HG03521 (cell line): Measurements from ENCODE around the gene DNAJC11.
"Not testable (repeated sequence)": the region's sequence is repeated elsewhere in the genome, so short reads cannot be mapped to it uniquely, and the experiment has no call there.

ENCODE experiments used
- ATAC-seq: cut with Tn5 transposase; IDR thresholded peaks from one replicate; pipeline ENCODE4 v1.9.1; 2021; ENCODE audit warnings: mild to moderate bottlenecking, moderate library complexity; ENCODE audit not compliant: unreplicated experiment

The DNAJC11 gene

DNA sequence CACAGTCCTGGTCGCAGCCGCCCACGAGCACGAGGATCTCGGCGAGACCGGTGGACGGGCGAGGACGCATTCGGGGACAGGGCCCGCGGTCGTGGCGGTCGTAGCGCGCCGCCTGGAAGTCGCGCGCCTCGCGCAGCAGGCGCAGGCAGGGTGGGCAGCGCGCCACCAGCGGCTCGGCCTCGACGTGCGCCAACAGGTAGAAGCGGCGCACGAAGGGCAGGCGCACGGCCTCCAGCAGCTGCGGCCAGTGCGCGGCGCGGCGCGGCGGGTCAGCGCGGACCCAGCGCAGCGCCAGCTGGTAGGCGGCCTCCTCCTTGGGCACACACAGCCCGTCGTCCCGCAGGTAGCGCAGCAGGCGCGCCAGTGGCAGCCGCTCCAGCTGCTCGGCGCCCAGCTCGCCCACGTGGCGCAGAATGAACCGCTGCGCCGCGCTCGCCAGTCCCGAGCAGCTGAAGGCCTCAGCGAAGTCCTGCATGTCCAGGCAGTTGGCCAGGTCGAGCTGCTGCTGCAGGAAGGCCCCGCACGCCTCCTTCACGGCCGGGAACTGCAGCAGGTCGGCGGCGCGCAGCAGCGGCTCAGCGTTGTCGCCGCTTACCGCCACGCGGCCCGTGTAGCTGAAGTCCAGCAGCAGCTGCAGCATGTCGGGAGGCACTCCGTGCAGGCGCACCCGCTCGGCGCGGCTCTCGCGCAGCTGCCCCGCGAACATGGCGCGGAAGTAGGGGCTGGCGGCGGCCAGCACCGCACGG lies 99.5 kb downstream of the DNAJC11 start:
- ATAC-seq, result peak; percentile 10

DNA sequence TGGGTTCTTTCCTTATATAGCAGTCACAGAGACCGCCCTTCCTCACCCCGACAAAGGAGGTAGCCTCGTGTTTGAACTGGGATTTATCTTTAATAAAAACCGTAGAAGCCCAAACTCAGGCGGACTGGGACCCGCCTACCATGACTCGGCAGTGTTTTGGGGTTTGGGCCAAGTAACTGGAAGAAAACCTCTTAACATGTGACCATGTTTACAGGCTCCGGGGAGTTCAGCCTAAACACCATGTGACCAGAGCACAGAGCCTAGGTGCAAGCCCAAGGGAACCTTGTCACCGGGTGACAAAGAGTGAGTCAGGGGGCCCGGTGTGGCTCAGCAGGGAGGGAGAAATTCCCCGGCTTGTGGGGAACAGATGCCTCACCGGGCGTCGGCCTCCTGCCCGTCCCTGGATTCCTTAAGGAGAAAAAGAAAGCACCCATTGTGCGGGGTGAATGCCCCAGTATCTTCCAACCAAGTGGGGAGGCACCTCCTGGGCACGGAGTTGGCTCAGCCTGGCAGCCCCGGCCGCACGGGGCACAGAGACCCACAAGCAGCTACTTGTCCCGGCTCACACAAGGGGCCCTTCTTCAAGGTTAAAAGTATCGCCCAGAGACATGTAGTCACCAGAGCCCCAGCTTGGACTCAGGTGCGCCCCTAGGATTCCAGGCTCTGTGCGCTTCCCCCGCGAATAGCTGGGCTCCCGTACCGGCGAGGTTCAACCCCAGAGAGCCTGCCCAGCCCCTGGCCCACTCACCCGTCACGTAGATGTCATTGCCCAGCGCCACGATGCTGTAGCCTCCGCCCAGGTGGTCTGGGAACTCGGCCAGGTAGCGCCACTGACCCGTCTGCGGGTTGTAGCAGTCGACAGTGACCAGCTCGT lies 100.3 kb downstream of the DNAJC11 start:
- ATAC-seq, result no peak

DNA sequence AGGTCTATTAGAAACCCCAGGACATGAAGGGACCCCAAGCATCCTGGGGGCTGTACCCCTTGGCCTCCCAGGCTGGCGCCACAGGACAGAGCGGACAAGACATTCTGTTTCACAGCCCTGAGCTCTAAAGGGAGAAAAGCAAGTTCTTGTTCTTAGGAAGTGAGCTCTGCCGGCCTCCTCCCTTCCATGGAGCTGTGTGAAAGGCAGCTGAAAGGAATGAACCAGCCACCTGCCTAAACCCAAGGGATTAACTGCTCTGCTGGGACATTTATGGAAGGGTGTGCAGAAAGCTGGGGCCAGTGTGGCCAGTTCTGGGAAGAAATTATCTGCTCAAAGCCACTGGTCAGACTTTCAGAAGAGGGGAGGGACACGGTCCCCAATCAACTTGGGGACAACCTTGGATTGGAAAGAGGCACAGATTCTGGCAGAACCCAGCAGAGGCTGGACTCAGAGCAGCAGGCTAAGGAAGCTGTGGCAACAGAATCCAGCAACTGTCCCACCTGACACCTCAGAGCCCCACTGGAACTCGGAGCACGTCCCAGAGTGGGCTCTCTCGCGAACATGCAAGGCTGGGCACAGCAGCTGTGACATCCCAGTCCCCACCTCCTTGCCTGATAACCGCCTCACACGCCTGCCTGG lies 101.1 kb downstream of the DNAJC11 start:
- no peak for ATAC-seq

DNA sequence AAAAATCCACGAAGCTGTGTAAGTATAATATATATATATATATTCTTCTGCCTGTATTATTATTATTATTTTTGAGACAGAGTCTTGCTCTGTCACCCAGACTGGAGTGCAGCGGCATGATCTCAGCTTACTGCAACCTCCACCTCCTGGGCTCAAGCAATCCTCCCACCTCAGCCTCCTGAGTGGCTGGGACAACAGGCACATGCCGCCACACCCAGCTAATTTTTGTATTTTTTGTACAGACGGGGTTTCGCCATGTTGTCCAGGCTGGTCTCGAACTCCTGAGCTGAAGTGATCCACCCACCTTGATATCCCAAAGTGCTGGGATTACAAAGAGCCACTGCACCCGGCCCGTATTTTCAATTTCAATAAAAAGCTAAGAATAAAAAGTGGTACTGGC lies 101.6 kb downstream of the DNAJC11 start:
- not testable (repeated sequence) for ATAC-seq

- no peak for ATAC-seq
These were observed 102.3 kb downstream of the DNAJC11 start for GRCh38 chr1:6599141-6599975.

DNA sequence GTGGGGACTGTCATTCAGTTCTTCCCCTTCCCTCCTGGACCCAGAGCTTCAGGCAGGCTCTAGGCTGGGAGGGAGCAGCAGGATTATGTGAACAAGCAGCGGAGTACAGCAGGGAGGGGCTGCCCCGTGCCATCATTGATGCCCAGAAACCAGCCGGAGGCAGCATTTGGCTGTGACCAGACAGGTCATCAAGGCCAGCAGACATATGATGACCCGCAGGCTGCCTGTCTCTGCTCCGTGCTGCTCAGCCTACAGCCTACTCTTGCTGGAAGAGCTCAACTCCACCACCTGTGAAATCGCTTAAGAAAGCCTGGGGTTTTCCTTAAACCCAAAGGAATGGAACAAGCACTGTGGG lies 103.9 kb downstream of the DNAJC11 start:
- no peak for ATAC-seq

- ATAC-seq, result no peak
These were observed 104.5 kb downstream of the DNAJC11 start for GRCh38 chr1:6596886-6597776.

DNA sequence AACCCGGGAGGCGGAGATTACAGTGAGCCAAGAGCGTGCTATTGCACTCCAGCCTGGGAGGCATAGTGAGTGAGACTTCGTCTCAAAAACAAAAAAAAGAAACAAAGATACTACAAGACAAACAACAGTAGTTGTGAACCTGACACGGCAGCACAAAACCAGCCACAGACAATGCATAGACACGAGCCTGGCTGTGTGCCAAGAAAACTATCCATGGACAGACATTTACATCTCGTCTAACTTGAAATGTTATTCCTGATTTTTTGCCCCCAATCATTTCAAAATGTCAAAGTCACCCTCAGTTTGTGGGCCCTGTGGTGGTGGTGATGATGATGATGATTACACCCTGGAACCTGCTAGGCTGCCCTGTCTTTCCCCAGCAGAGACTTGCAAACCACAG lies 105.3 kb downstream of the DNAJC11 start:
- no peak for ATAC-seq

GRCh38 chr1:6594977-6595740 lies 106.5 kb downstream of the DNAJC11 start:
- no peak for ATAC-seq

DNA sequence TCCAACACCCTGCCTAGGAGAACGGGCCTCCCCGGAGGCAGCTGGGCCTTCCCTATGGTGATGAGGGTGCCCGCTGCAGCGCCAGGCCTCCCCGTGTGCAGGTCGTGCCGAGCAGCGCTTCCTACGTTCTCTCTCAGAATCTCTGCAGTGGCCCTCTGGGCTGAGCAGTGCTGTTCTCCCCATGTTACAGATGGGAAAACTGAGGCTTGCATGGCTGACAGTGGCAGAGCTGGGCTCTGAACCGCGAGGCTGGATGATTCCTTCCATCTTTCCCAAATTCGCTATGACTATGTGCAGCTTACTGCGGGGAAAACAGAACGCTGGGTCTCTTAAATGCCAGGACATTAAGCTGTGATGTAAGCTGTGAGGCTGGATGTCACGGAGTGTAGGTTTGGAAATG lies 107.8 kb downstream of the DNAJC11 start:
- ATAC-seq, result no peak

- ATAC-seq, result no peak
These were observed 108.6 kb downstream of the DNAJC11 start for GRCh38 chr1:6592865-6593593.

DNA sequence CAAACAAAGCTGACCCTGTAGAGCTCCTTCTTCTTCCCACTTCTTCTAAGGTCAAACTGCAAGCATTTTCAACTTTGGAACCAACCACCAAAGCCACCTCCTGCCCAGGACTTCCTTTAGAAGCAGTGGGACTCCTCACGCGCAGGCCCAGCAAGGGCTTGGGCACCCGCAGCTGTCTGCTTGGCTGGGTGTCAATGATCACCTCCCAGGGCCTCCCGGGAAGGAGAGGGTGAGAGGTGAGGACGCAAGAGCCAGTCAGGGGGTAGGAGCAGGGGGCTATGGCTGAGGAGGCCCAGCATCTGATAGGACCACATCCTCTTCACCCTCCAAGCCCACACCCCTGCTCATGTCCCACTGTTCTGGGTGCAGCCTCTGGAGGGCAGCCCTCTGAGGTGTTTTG lies 109.2 kb downstream of the DNAJC11 start:
- no peak for ATAC-seq

DNA sequence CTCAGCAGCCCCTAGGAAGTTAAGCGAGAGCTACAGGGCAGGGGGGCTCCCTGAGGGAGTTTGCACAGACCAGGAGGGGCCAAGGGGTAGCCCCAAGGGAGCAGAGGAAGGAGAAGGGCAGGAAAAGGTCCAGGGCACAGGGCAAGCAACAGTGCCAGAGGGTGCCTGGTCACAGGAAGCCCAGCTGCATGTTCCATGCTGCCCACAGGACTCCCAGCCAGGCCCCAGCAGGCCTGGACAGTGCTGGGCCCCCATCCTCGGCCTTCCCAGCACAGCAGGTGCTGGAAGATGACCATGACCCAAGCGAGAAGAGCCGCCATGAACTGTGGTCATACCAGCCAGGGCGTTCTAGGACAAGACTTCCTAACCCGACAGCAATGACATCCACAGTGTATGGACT lies 110.0 kb downstream of the DNAJC11 start:
- ATAC-seq, result no peak

DNA sequence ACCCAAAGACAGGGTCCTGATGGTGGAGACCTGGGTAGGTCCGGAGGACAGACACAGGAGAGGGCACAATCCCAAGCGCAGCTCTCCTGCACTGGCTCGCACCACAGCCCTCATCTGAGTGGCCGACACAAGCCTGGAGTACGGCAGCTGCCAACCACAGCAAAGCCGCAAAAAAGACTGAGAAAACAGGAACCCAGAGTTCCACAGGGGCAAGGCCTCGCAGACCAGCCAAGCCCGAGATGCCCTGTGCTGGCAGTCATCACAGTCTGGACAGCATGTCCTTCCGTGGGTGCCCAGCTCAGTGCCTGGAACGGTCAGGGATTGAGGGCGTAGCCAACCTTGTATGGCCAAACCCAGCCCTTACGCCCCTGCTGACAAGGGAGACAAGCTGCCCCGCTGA lies 110.4 kb downstream of the DNAJC11 start:
- ATAC-seq, result no peak

DNA sequence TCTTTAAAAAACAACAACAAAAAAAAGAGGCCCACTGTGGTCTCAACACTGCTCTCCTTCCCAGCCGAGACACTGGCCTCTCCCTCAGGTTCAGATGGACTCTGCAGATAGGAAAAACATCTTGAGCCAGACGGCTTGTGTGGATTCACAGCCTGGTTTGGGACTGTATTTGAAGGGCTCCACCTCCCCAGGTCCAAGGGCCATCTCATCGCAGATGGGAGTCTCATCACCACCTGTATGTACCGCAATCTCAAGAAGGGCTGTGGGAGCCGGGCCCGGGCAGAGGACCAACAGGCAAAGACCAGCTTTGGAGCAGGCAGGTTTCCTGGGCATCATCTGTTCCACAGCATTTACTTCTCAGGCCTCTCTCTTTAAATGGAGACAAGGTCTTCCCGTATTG lies 111.6 kb downstream of the DNAJC11 start:
- no peak for ATAC-seq

GRCh38 chr1:6588893-6589520 lies 112.6 kb downstream of the DNAJC11 start:
- no peak for ATAC-seq

DNA sequence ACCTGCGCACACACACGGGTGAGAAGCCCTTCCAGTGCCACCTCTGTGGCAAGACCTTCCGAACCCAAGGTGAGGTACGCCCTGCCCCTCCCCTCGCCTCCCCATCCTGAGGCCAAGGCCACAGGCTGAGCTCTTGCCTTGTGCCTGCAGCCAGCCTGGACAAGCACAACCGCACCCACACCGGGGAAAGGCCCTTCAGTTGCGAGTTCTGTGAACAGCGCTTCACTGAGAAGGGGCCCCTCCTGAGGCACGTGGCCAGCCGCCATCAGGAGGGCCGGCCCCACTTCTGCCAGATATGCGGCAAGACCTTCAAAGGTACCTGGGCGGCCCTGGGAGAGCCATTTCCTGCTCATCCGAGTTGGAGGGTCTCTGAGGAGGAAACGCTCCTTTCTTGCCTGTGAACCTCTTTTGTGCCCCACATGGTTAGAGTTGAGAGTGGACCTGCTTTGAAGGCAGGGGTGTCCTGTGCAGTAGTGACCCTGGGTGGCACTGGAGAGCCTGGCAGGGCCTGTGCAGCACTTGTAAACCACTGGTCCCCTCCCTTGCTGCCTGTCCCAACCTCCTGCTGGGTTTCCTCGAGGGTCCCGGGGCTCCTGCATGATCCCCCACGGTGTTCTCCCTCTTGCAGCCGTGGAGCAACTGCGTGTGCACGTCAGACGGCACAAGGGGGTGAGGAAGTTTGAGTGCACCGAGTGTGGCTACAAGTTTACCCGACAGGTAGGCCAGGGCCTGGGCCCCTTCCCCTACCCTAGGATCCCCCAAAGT lies 113.3 kb downstream of the DNAJC11 start:
- ATAC-seq, result no peak
